ENCODE results near the gene UGP2.
"Not testable (repeated sequence)": the region's sequence is repeated elsewhere in the genome, so short reads cannot be mapped to it uniquely, and the experiment has no call there.

GRCh38 chr2:63847571-63847970 lies 5.9 kb downstream of the UGP2 start:
- TF ChIP-seq SUZ12 (IDR thresholded peaks at IDR 0.05; ENCODE audit: extremely low read depth, insufficient read depth, insufficient read length); ZNF274 (IDR thresholded peaks at IDR 0.05; ENCODE audit: low read depth, low read length): not testable (repeated sequence)

Data from NT2/D1 (cell line).